Central memory CD4-positive, alpha-beta T cell (primary cell): ENCODE measurements around the gene SENP7.
"Not testable (repeated sequence)": the region's sequence is repeated elsewhere in the genome, so short reads cannot be mapped to it uniquely, and the experiment has no call there.

Experiments used
- DNase-seq: peaks from one replicate; pipeline ENCODE4 v3.0.0; 2022
- total RNA-seq, 3 experiments: gene quantifications; one replicate each; lab custom pipeline; 2026; lab: John Stamatoyannopoulos, UW

SENP7 gene
- total RNA-seq: 20.9 to 203 (median 158) reads per million in 3 experiments

- peak; percentile 74 for DNase-seq
These were observed at the start of gene SENP7 for GRCh38 chr3:101512646-101513418. TSS of gene SENP7 (minus strand) at chr3:101513212. CDS start at chr3:101513130, 82 bp downstream.

- DNase-seq: peak; percentile 90
These were observed 48.8 kb upstream of the SENP7 start, which contains the start of gene TRMT10C for GRCh38 chr3:101561630-101562328. TSS of gene TRMT10C (plus strand) at chr3:101561868. CDS start at chr3:101564782, 2,914 bp downstream.

DNA sequence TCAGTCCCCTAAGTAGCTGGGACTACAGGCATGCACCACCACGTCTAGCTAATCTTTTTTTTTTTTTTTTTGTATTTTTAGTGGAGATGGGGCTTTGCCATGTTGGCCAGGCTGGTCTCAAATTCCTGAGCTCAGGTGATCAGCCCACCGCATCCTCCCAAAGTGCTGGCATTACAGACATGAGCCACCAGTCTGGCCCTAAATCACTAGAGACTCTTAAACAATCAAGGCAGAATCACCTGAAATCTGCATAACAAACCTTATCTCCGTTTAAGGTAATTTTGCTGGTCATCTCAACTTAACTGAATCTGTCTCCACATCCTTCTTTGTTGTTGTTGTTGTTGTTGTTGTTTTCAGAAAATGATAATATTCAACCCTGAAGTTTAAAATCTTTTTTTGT lies 43.1 kb upstream of the SENP7 start:
- DNase-seq: no peak

- DNase-seq: not testable (repeated sequence)
These were observed 40.4 kb upstream of the SENP7 start for GRCh38 chr3:101553381-101553780.

GRCh38 chr3:101551359-101552081 lies 38.5 kb upstream of the SENP7 start:
- DNase-seq: not testable (repeated sequence)

- DNase-seq: no peak
These were observed 36.5 kb upstream of the SENP7 start for GRCh38 chr3:101549473-101549872.

DNA sequence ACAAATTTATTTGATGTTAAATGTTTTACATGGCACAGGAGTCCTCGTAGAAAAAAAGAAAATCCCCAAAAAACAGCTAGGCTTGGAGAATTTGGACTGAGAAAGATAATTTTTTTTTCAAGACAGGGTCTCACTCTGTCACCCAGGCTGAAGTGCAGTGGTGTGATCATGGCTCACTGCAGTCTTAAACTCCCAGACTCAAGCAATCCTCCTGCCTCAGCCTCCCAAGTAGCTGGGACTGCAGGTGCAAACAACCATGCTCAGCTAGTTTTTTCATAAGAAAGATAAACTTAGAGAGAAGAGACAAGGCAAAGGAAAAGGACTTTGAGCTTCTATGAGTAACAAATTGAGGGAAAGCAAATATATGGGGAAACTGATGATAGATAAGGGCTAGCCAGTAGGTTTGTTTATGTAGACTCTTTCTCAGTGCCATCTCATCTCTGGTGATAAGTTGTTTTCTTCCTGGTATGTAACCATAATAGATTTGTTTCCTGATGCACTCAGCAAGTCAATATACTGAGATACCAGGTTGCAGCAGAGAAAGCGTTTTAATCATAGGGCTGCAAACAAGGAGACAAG lies 35.6 kb upstream of the SENP7 start:
- DNase-seq: no peak

- DNase-seq: peak; percentile 14
These were observed 31.3 kb upstream of the SENP7 start for GRCh38 chr3:101544161-101544850.

DNA sequence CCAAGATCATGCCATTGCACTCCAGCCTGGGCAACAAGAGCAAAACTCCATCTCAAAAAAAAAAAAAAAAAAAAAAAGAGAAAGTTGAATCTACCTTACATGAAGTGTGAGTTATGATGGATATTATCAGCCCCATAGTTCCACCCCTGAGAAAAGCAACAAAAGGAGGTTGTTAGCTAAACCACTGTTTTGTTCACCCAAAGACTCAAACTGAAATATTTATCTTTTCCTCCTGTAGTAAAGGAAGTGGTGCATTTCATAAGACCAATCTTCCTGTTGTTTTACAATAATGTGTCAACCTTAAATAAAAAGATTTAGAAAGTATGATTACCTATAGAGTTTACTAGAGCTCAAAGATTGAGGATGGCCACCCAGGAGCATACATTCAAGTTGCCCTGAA lies 29.9 kb upstream of the SENP7 start:
- peak; percentile 34 for DNase-seq

DNA sequence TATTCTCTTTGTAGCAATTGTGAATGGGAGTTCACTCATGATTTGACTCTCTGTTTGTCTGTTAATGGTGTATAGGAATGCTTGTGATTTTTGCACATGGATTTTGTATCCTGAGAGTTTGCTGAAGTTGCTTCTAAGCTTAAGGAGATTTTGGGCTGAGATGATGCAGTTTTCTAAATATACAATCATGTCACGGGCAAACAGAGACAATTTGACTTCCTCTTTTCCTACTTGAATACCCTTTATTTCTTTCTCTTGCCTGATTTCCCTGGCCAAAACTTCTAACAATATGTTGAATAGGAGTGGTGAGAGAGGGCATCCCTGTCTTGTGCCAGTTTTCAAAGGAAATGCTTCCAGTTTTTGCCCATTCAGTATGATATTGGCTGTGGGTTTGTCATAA lies 23.9 kb upstream of the SENP7 start:
- DNase-seq: not testable (repeated sequence)

DNA sequence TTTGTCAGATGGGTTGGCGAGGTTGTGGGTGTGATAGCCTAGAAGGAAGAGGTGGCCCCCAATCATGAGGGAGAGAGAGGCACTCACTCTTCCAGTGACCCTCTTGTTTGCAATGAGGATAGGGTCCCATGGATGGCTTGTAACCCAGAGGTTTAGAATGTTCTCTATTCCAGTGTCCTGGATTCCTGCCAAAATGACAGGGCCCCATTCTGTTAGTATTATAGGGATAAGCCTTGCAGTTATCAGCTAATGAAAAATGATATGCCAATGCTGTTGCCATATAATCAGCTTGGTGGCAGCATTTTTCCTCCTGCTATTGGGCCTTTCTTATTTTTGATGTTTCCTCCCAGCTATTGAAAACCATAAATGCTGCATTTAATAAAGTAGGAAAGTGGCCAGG lies 23.3 kb upstream of the SENP7 start:
- no peak for DNase-seq

DNA sequence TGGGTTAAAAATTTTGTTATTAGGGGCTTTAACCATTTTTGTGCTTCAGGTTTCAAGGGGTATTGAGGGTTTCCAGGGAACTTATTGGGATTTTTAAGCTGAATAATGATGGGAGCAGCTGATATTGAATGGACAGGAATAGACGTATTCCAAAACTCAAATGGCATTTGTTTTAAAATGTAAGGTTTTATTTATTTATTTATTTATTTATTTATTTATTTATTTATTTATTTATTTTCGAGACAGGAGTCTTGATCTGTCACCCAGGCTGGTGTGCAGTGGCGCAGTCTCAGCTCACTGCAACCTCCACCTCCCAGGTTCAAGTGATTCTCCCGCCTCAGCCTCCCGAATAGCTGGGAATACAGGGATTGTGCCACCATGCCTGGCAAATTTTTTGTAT lies 22.2 kb upstream of the SENP7 start:
- DNase-seq: no peak

DNA sequence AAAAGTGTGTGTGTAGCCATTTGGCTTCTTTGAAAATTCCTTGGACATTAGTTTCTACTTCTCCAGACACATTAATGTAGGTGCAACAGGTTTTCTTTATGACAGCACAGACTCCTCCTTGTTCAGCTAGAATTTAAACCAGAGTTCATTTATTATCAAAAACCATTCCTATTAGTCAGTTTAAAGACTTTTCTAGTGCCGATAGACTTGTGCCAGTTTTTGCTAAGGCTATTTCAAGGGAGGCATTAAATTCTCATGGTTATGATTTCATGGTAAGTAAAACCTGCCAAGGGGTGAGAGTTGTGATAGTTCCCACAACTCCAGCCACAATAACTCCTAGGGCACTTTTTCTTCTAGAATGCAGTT lies 20.6 kb upstream of the SENP7 start:
- DNase-seq: no peak

GRCh38 chr3:101532783-101533602 lies 20.0 kb upstream of the SENP7 start:
- DNase-seq: no peak

GRCh38 chr3:101531473-101532086 lies 18.6 kb upstream of the SENP7 start:
- DNase-seq: peak; percentile 15

DNA sequence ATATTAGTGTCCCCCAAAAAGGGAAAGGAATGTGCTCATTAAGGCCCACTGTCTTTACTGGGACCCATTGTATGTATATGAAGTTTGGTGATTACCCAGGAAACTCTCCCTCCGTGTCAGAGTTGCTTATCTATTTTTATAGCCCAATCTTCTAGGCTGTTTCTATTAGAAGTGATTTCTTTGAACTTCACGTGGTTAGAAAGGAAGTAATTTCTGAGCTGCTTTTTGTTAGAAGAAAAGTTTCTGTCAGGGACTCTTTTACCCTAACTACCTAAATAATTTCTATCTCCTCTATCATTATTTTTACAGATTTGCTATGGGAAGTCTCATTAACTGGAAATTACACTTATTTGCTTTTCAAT lies 17.7 kb upstream of the SENP7 start:
- DNase-seq: peak; percentile 8

GRCh38 chr3:101529816-101530685 lies 17.0 kb upstream of the SENP7 start:
- no peak for DNase-seq

DNA sequence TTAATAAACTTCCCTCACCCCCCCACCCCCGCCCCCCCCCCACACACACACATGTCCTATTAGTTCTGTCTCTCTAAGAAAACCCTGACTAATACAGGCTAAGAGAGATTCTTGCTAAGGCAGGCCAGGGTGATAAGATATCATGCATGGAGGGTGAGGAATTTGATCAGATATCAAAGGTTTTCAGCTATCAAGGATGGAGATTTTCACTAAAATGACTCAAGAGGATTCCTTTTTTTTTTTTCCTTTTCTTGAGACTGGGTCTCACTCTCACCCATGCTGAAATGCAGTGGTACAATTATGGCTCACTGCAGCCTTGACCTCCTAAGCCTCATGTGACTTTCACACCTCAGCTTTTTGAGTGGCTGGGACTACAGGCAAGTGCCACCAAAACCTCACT lies 14.9 kb upstream of the SENP7 start:
- DNase-seq: no peak

DNA sequence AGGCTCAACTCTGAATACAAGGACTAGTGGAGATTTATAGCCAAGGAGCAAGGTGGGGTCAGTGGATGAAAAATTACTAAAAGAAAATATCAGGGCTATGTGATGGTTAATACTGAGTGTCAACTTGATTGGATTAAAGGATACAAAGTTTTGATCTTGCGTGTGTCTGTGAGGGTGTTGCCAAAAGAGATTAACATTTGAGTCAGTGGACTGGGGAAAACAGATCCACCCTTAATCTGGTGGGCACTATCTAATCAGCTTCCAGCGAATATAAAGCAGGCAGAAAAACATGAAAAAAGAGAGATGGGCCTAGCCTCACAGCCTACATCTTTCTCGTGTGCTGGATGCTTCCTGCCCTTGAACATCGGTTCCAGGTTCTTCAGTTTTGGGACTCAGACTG lies 14.4 kb upstream of the SENP7 start:
- DNase-seq: no peak

GRCh38 chr3:101521211-101521701 lies 8.2 kb upstream of the SENP7 start:
- DNase-seq: peak; percentile 79
